GM12872 (cell line): ENCODE data around the gene VPS13D.

ENCODE experiments used
- CTCF ChIP-seq: IDR thresholded peaks from 3 replicates; pipeline ENCODE4 v1.5.1; 2011; ENCODE audit warnings: low read depth, mild to moderate bottlenecking, low read length, moderate library complexity; ENCODE audit not compliant: insufficient read depth

Gene VPS13D

GRCh38 chr1:12315146-12315545 lies 85.3 kb downstream of the VPS13D start:
- TF ChIP-seq CTCF = no peak

GRCh38 chr1:12316331-12316730 lies 86.5 kb downstream of the VPS13D start:
- TF ChIP-seq CTCF = no peak

GRCh38 chr1:12320486-12320885 lies 90.7 kb downstream of the VPS13D start:
- no peak for TF ChIP-seq CTCF

- no peak for TF ChIP-seq CTCF
Observed at GRCh38 chr1:12324423-12324822, 94.6 kb downstream of the VPS13D start.

- no peak for TF ChIP-seq CTCF
Observed at GRCh38 chr1:12326986-12327385, 97.2 kb downstream of the VPS13D start.

- TF ChIP-seq CTCF = no peak
Observed at GRCh38 chr1:12327566-12327965, 97.7 kb downstream of the VPS13D start.

- no peak for TF ChIP-seq CTCF
Observed at GRCh38 chr1:12333036-12333785, 103.4 kb downstream of the VPS13D start.
